Endothelial cell of hepatic sinusoid (primary cell): ENCODE results near the gene EMP3.
"Not testable (repeated sequence)": the region's sequence is repeated elsewhere in the genome, so short reads cannot be mapped to it uniquely, and the experiment has no call there.

Experiments
- in situ Hi-C: cut with HindIII; loops from 2 replicates; pipeline ENCODE4 v1.10.0; 2017; ENCODE audit warnings: low sequenced_read_pairs

The EMP3 gene, protein sequence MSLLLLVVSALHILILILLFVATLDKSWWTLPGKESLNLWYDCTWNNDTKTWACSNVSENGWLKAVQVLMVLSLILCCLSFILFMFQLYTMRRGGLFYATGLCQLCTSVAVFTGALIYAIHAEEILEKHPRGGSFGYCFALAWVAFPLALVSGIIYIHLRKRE

DNA sequence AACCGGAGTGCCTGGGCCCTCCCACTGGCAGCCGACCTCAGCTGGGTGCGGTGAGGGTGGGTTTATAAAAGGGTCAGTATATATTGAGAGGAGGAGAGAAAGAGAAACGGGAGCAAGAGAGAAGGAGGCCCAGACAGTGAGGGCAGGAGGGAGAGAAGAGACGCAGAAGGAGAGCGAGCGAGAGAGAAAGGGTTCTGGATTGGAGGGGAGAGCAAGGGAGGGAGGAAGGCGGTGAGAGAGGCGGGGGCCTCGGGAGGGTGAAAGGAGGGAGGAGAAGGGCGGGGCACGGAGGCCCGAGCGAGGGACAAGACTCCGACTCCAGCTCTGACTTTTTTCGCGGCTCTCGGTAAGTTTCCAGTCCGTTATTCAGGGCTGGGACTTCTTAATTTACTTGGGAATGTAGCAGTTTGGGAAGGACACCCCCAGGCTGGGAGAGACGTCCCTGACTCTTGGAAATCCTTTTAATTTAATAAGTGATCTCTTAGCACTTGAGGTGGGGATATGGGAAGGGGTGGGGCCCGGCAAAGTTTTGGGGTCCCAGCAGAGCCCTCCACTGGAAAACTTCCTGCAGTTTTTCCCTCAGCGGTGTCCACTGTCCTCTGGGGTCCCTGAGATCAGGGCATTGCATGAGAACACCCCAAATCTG is at the start of gene EMP3:
EMP3 (plus strand) TSS at position 288 of the 646 bp plus-strand sequence. CDS start 1,293 bp downstream, outside the sequence.
- in situ Hi-C loops: no loop called here

GRCh38 chr19:48279747-48280146 is 45.6 kb upstream of the EMP3 start:
- in situ Hi-C loops: no loop called here

DNA sequence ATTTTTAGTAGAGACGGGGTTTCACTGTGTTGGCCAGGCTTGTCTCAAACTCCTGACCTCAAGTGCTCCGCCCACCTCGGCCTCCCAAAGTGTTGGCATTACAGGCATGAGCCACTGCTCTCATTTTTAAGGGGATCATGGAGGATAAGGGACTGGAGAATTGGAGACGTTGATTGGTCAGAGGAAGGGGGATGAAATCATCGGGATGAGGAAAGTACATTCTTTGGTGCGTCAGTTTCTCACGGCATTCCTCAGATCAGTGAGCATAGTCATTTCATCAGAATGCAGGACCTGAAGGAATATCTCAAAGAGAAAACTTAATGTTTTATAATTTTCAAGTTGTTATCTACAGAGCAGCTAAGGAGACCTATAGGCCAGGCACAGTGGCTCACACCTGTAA is 41.4 kb upstream of the EMP3 start:
- in situ Hi-C loops: no loop called here

GRCh38 chr19:48284896-48285295 is 40.5 kb upstream of the EMP3 start:
- in situ Hi-C loops: no loop called here

GRCh38 chr19:48287748-48288147 is 37.6 kb upstream of the EMP3 start:
- in situ Hi-C loops: no loop called here

- in situ Hi-C loops: no loop called here
Observed at GRCh38 chr19:48290401-48290770, 35.0 kb upstream of the EMP3 start.

GRCh38 chr19:48290771-48291488 is 34.4 kb upstream of the EMP3 start:
- in situ Hi-C loops: no loop called here

DNA sequence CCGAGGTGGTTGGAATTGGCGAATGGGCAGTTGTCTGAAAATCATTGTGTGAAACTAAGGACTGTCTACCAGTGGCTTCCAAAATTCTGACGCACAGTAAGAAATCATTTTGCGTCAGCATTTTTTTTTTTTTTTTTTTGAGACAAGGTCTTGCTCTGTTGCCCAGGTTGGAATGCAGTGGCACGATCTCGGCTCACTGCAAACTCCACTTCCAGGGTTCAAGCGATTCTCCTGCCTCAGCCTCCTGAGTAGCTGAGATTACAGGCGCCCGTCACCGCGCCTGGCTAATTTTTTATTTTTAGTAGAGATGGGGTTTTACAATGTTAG is 33.9 kb upstream of the EMP3 start:
- in situ Hi-C loops: not testable (repeated sequence)

DNA sequence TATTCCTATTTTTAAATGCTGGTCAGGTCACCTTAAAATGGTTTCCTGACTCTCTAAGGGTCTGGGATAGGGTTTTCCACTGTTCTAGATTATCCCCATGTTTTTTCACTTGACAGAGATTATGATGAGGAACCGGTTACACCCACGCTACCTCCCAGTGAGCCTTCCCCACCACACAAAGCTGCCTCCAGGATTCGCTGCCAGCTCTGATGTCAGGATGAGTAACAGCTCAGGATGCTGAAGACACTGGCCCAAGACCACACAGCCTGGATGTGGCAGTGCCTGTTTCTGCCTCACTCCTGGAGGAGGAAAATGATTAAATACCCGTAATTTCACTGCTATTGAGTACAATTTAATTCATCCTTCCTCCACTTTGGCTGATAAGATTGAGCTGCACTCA is 32.6 kb upstream of the EMP3 start:
- in situ Hi-C loops: no loop called here

GRCh38 chr19:48295458-48295857 is 29.9 kb upstream of the EMP3 start:
- in situ Hi-C loops: no loop called here

GRCh38 chr19:48296963-48297734 is 28.2 kb upstream of the EMP3 start:
- in situ Hi-C loops: no loop called here

- in situ Hi-C loops: no loop called here
Observed at GRCh38 chr19:48297975-48298374, 27.4 kb upstream of the EMP3 start.

- in situ Hi-C loops: no loop called here
Observed at GRCh38 chr19:48301886-48302599, 23.3 kb upstream of the EMP3 start.

- in situ Hi-C loops: no loop called here
Observed at GRCh38 chr19:48302600-48302959, 22.8 kb upstream of the EMP3 start.

GRCh38 chr19:48303367-48303766 is 22.0 kb upstream of the EMP3 start:
- in situ Hi-C loops: no loop called here

GRCh38 chr19:48303866-48304265 is 21.5 kb upstream of the EMP3 start:
- in situ Hi-C loops: no loop called here

GRCh38 chr19:48308631-48309586 is 16.4 kb upstream of the EMP3 start:
- in situ Hi-C loops: no loop called here

DNA sequence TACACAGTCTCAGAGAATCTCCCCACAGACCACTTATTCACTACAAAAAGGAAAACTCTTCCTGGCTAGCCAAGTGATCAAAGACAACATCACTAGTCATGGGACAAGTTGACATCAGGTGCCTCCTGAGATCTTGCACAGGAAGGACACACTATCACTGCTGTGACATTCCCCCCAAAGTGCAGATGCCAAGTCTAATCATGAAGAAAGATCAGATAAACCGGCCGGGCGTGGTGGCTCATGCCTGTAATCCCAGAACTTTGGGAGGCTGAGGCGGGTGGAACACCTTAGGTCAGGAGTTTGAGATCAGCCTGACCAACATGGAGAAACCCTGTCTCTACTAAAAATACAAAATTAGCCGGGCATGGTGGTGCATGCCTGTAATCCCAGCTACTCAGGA is 15.6 kb upstream of the EMP3 start:
- in situ Hi-C loops: not testable (repeated sequence)

- in situ Hi-C loops: no loop called here
Observed at GRCh38 chr19:48310227-48310626, 15.1 kb upstream of the EMP3 start.

- in situ Hi-C loops: no loop called here
Observed at GRCh38 chr19:48311384-48311783, 14.0 kb upstream of the EMP3 start.
